ENCODE results near the gene BCL7C. TPM values are rescaled to one million over a fixed set of nuclear protein-coding genes. Genes with fewer than 3 reads are reported as not detected.

BCL7C gene
- total and polyA plus RNA-seq, 2 of the 13 experiments (the other 11 are each of a cell fraction or from before 2014, with no cell fraction given): 17.7 to 33.8 TPM

DNA sequence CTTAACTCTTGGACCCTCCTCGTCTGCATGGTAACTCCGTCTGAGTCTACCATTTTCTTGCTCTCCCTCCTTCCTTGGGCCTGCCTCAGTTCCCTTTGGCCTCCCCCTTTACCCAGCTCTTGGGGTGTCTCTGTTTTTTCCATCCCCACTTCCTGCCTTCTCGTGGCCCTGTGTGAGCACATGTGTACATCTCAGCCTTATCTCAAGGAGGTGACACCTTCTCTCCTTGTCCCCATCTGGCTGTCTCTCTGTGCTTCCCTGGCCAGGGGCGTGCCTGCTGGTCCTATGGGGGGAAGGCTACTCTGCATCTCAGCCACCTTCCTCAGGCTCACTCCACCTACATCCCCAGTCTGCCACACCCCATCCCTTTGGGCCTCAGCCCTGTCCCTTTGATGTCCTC is 9.1 kb upstream of the BCL7C start (continued):
- TF ChIP-seq, protein P1, sequence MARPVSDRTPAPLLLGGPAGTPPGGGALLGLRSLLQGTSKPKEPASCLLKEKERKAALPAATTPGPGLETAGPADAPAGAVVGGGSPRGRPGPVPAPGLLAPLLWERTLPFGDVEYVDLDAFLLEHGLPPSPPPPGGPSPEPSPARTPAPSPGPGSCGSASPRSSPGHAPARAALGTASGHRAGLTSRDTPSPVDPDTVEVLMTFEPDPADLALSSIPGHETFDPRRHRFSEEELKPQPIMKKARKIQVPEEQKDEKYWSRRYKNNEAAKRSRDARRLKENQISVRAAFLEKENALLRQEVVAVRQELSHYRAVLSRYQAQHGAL (CRISPR knock-in tag; IDR thresholded peaks at IDR 0.05; ENCODE audit: not compliant biosample characterization): no peak
- TF ChIP-seq, protein P2, sequence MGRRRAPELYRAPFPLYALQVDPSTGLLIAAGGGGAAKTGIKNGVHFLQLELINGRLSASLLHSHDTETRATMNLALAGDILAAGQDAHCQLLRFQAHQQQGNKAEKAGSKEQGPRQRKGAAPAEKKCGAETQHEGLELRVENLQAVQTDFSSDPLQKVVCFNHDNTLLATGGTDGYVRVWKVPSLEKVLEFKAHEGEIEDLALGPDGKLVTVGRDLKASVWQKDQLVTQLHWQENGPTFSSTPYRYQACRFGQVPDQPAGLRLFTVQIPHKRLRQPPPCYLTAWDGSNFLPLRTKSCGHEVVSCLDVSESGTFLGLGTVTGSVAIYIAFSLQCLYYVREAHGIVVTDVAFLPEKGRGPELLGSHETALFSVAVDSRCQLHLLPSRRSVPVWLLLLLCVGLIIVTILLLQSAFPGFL (CRISPR knock-in tag; IDR thresholded peaks at IDR 0.05): no peak
- TF ChIP-seq HDAC1 (CRISPR knock-in tag; IDR thresholded peaks at IDR 0.05): no peak
- TF ChIP-seq NRL (CRISPR knock-in tag; IDR thresholded peaks at IDR 0.05; ENCODE audit: borderline replicate concordance): 0 out of 2 replicates have a peak, but pooled peaks have one; percentile 29
- TF ChIP-seq, protein P3, sequence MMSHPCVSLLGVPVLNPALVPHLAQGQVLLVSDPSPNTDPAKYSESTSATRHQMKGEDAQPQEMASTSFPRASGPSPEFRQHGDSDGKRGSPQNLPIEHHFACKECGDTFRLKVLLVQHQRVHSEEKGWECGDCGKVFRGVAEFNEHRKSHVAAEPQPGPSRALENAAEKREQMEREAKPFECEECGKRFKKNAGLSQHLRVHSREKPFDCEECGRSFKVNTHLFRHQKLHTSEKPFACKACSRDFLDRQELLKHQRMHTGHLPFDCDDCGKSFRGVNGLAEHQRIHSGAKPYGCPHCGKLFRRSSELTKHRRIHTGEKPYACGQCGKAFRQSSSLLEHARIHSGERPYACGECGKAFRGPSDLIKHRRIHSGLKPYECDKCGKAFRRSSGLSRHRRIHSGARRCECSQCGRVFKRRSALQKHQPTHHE (CRISPR knock-in tag; IDR thresholded peaks at IDR 0.05; ENCODE audit: borderline replicate concordance): no peak
- TF ChIP-seq SRSF9 (IDR thresholded peaks at IDR 0.05; ENCODE audit: borderline replicate concordance, insufficient read depth, low read depth, low read length, poor library complexity, severe bottlenecking): no peak
- TF ChIP-seq ZNF484 (CRISPR knock-in tag; IDR thresholded peaks at IDR 0.05; ENCODE audit: borderline replicate concordance, low read depth): no peak
- TF ChIP-seq, protein P4, sequence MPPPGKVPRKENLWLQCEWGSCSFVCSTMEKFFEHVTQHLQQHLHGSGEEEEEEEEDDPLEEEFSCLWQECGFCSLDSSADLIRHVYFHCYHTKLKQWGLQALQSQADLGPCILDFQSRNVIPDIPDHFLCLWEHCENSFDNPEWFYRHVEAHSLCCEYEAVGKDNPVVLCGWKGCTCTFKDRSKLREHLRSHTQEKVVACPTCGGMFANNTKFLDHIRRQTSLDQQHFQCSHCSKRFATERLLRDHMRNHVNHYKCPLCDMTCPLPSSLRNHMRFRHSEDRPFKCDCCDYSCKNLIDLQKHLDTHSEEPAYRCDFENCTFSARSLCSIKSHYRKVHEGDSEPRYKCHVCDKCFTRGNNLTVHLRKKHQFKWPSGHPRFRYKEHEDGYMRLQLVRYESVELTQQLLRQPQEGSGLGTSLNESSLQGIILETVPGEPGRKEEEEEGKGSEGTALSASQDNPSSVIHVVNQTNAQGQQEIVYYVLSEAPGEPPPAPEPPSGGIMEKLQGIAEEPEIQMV (CRISPR knock-in tag; IDR thresholded peaks at IDR 0.05; ENCODE audit: low read depth): no peak
- TF ChIP-seq PHF21A (CRISPR knock-in tag; IDR thresholded peaks at IDR 0.05): no peak

Measured in HepG2 (cell line).